Left ventricle myocardium inferior (tissue), 1 donor: ENCODE results near the gene CFAP61. TPM values are rescaled to one million over a fixed set of nuclear protein-coding genes. Genes with fewer than 3 reads are reported as not detected.

Experiments used
- DNase-seq: peaks from one replicate; pipeline ENCODE4 v3.0.0-alpha.2; 2020
- H3K27ac ChIP-seq: fragments of 200-600 bp; replicated peaks from 2 replicates; pipeline ENCODE4 v1.8.0; 2021
- H3K27me3 ChIP-seq: fragments of 200-600 bp; 2 replicates; pipeline ENCODE4 v1.8.0; 2021; ENCODE audit warnings: low read depth
- H3K36me3 ChIP-seq: fragments of 200-600 bp; 2 replicates; pipeline ENCODE4 v1.8.0; 2021
- H3K4me1 ChIP-seq: fragments of 200-600 bp; 2 replicates; pipeline ENCODE4 v1.8.0; 2021
- H3K4me3 ChIP-seq: fragments of 200-600 bp; 2 replicates; pipeline ENCODE4 v1.8.0; 2021; ENCODE audit warnings: mild to moderate bottlenecking, moderate library complexity
- H3K9me3 ChIP-seq: fragments of 200-600 bp; replicated peaks from 2 replicates; pipeline ENCODE4 v1.8.0; 2021
- CTCF ChIP-seq: fragments of 200-600 bp; IDR thresholded peaks from 2 replicates; pipeline ENCODE4 v1.8.0; 2021; ENCODE audit warnings: antibody characterized with exemption, mild to moderate bottlenecking, borderline replicate concordance
- intact Hi-C: fragments of 100-400 bp; cut with micrococcal nuclease; formaldehyde crosslinking; loops from one replicate; pipeline ENCODE4 v1.11.0; 2022
- total RNA-seq: library from RNA; stranded (reverse); fragmentation: NEBNext Ultra II Directional; extraction: Animal tissue kit (Norgen Biotek cat#: 25700); gene quantifications from one replicate; pipeline ENCODE4 v1.2.1, GENCODE V29; 2021
- donor health status: DM: no; HTN: yes; CAD: no; lungs with severe emphysema.

CFAP61 gene
- total RNA-seq, 1 donor from 2014 or later: 54.8 TPM

GRCh38 chr20:20230741-20231140 lies 178.4 kb downstream of the CFAP61 start:
- intact Hi-C loops: no loop called here
- H3K27ac ChIP-seq: peak overlapping the region; percentile 53

GRCh38 chr20:20231528-20232298 lies 179.4 kb downstream of the CFAP61 start:
- no peak for TF ChIP-seq CTCF
- intact Hi-C loops: no loop called here
- no peak overlapping the region for H3K4me3 ChIP-seq
- H3K27me3 ChIP-seq: no peaks in the 10 kb centered on the region
- H3K27ac ChIP-seq: peak overlapping the region; percentile 53
- peaks cover 14% of the 10 kb centered on the region for H3K9me3 ChIP-seq
- DNase-seq: no peak
- peaks cover 21% of the 10 kb centered on the region for H3K4me1 ChIP-seq
- H3K36me3 ChIP-seq: no peaks in the 10 kb centered on the region

More at GRCh38 chr20:20230741-20231140, 178.4 kb downstream of the CFAP61 start:
- H3K9me3 ChIP-seq: peaks cover 17% of the 10 kb centered on the region
- DNase-seq: no peak
- H3K27me3 ChIP-seq: no peaks in the 10 kb centered on the region
- H3K4me1 ChIP-seq: peaks cover 21% of the 10 kb centered on the region
- TF ChIP-seq CTCF: no peak
- H3K4me3 ChIP-seq: no peak overlapping the region
- no peaks in the 10 kb centered on the region for H3K36me3 ChIP-seq

GRCh38 chr20:20233041-20233514 lies 180.7 kb downstream of the CFAP61 start:
- H3K9me3 ChIP-seq: peaks cover under 1% of the 10 kb centered on the region
- H3K36me3 ChIP-seq: no peaks in the 10 kb centered on the region
- TF ChIP-seq CTCF: no peak
- peaks cover 21% of the 10 kb centered on the region for H3K4me1 ChIP-seq
- H3K27ac ChIP-seq: no peak overlapping the region
- no peak overlapping the region for H3K4me3 ChIP-seq
- DNase-seq: no peak
- H3K27me3 ChIP-seq: no peaks in the 10 kb centered on the region
- intact Hi-C loops: no loop called here

GRCh38 chr20:20235681-20236080 lies 183.3 kb downstream of the CFAP61 start:
- Histone ChIP-seq H3K36me3 (no peaks in the 10 kb centered on the region), H3K27me3 (no peaks in the 10 kb centered on the region), H3K4me3 (no peak overlapping the region), H3K9me3 (no peaks in the 10 kb centered on the region), H3K4me1 (peaks cover 8% of the 10 kb centered on the region), H3K27ac (no peak overlapping the region)
- DNase-seq: no peak
- intact Hi-C loops: loop anchor here (5.0 kb wide), 1 partner anchor 153 kb away; no protein-coding TSS in a partner anchor
- TF ChIP-seq CTCF: no peak

- Histone ChIP-seq H3K4me3 (no peak overlapping the region), H3K27me3 (no peaks in the 10 kb centered on the region), H3K36me3 (no peaks in the 10 kb centered on the region), H3K4me1 (peaks cover 5% of the 10 kb centered on the region), H3K27ac (no peak overlapping the region), H3K9me3 (no peaks in the 10 kb centered on the region)
- no peak for DNase-seq
- intact Hi-C loops: loop anchor here (5.0 kb wide), 1 partner anchor 155 kb away; no protein-coding TSS in a partner anchor
- TF ChIP-seq CTCF: peak; percentile 79
Observed at GRCh38 chr20:20237093-20237959, 185.0 kb downstream of the CFAP61 start.
